ENCODE results near the gene CLOCK.

DNA sequence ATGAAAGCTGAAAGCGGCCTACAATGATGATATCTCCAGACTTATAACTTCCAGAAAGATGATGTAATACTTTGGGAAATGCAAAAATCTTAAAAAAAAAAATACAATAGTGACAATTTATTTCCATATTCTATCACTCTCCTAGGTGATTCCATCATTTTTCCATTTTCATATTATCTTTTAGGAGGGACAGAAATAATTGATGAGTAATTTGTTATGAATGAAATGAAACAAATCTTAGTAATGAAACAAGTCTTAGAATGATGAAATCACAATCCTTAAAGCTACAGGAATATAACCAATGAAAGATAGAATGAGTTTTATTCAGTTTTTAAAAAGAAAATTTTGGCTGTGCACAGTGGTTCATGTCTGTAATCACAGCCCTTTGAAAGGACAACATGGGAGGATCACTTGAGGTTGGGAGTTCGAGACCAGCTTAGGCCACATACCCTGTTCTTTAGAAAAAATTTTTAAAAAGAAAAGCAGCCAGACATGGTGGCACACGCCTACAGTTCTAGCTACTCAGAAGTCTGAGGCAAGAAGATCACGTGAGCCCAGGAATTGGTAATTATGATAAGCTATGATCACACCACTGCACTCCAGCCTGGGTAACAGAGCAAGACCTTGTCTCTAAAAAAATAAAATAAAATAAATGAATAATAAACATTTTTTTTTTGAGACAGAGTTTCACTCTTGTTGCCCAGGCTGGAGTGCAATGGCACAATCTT lies 21.7 kb downstream of the CLOCK start:
- TF ChIP-seq, protein P1, sequence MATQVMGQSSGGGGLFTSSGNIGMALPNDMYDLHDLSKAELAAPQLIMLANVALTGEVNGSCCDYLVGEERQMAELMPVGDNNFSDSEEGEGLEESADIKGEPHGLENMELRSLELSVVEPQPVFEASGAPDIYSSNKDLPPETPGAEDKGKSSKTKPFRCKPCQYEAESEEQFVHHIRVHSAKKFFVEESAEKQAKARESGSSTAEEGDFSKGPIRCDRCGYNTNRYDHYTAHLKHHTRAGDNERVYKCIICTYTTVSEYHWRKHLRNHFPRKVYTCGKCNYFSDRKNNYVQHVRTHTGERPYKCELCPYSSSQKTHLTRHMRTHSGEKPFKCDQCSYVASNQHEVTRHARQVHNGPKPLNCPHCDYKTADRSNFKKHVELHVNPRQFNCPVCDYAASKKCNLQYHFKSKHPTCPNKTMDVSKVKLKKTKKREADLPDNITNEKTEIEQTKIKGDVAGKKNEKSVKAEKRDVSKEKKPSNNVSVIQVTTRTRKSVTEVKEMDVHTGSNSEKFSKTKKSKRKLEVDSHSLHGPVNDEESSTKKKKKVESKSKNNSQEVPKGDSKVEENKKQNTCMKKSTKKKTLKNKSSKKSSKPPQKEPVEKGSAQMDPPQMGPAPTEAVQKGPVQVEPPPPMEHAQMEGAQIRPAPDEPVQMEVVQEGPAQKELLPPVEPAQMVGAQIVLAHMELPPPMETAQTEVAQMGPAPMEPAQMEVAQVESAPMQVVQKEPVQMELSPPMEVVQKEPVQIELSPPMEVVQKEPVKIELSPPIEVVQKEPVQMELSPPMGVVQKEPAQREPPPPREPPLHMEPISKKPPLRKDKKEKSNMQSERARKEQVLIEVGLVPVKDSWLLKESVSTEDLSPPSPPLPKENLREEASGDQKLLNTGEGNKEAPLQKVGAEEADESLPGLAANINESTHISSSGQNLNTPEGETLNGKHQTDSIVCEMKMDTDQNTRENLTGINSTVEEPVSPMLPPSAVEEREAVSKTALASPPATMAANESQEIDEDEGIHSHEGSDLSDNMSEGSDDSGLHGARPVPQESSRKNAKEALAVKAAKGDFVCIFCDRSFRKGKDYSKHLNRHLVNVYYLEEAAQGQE (IDR thresholded peaks at IDR 0.05; ENCODE audit: insufficient read depth in 1 of 2, low read depth in 2 of 2, low read length in 2 of 2): no peak
- TF ChIP-seq TAF1 (IDR thresholded peaks at IDR 0.05; ENCODE audit: borderline replicate concordance, insufficient read depth, low read length): no peak
- TF ChIP-seq SIN3A (IDR thresholded peaks at IDR 0.05; ENCODE audit: borderline replicate concordance, insufficient read depth, low read length): no peak
- TF ChIP-seq POLR2AphosphoS5 (IDR thresholded peaks at IDR 0.05; ENCODE audit: low read depth, low read length): no peak
- TF ChIP-seq FOXP2 (optimal IDR thresholded peaks at IDR 0.05; ENCODE audit: borderline replicate concordance, extremely low read depth, extremely low read length, insufficient read depth): no peak

Measured in PFSK-1 (cell line).